ENCODE results near the gene TLCD3B. TPM values are rescaled to one million over a fixed set of nuclear protein-coding genes. Genes with fewer than 3 reads are reported as not detected.

TLCD3B gene
- polyA plus RNA-seq, 1 donor from 2014 or later = 18.9 TPM

GRCh38 chr16:30024451-30024850 lies 6.6 kb downstream of the TLCD3B start:
- Histone ChIP-seq H3K4me3 (ENCODE audit: low read length) (no peak overlapping the region), H2AFZ (ENCODE audit: low read depth, low read length) (no peak overlapping the region), H3K27ac (ENCODE audit: low read length) (no peak overlapping the region), H3K79me2 (replicated peaks; ENCODE audit: insufficient read depth, low read length) (no peaks in the 10 kb centered on the region), H4K20me1 (ENCODE audit: insufficient read depth) (no peaks in the 10 kb centered on the region), H3K4me2 (ENCODE audit: low read length) (no peak overlapping the region), H3K9me3 (ENCODE audit: low read length) (no peaks in the 10 kb centered on the region), H3K9me2 (ENCODE audit: insufficient read depth, low read length) (no peaks in the 10 kb centered on the region), H3K36me3 (ENCODE audit: insufficient read depth, low read length) (no peaks in the 10 kb centered on the region), H3K9ac (ENCODE audit: low read length) (no peak overlapping the region), H3F3A (ENCODE audit: insufficient read depth, low read length, poor library complexity, severe bottlenecking) (no peaks in the 10 kb centered on the region), H3K27me3 (ENCODE audit: insufficient read depth, low read depth, low read length) (no peaks in the 10 kb centered on the region)
- TF ChIP-seq, protein P1, sequence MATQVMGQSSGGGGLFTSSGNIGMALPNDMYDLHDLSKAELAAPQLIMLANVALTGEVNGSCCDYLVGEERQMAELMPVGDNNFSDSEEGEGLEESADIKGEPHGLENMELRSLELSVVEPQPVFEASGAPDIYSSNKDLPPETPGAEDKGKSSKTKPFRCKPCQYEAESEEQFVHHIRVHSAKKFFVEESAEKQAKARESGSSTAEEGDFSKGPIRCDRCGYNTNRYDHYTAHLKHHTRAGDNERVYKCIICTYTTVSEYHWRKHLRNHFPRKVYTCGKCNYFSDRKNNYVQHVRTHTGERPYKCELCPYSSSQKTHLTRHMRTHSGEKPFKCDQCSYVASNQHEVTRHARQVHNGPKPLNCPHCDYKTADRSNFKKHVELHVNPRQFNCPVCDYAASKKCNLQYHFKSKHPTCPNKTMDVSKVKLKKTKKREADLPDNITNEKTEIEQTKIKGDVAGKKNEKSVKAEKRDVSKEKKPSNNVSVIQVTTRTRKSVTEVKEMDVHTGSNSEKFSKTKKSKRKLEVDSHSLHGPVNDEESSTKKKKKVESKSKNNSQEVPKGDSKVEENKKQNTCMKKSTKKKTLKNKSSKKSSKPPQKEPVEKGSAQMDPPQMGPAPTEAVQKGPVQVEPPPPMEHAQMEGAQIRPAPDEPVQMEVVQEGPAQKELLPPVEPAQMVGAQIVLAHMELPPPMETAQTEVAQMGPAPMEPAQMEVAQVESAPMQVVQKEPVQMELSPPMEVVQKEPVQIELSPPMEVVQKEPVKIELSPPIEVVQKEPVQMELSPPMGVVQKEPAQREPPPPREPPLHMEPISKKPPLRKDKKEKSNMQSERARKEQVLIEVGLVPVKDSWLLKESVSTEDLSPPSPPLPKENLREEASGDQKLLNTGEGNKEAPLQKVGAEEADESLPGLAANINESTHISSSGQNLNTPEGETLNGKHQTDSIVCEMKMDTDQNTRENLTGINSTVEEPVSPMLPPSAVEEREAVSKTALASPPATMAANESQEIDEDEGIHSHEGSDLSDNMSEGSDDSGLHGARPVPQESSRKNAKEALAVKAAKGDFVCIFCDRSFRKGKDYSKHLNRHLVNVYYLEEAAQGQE (IDR thresholded peaks at IDR 0.05; ENCODE audit: borderline replicate concordance) = no peak
- no peak for TF ChIP-seq SMC3 (conservative IDR thresholded peaks at IDR 0.05; ENCODE audit: poor library complexity)
- no peak for TF ChIP-seq EP300 (conservative IDR thresholded peaks at IDR 0.05; ENCODE audit: poor library complexity, severe bottlenecking)
- no peak for TF ChIP-seq RAD21 (conservative IDR thresholded peaks at IDR 0.05)
- TF ChIP-seq POLR2AphosphoS5 (IDR thresholded peaks at IDR 0.05) = no peak
- no peak for TF ChIP-seq CTCF (IDR thresholded peaks at IDR 0.05; ENCODE audit: poor library complexity, severe bottlenecking)
- no peak for TF ChIP-seq TAF1 (IDR thresholded peaks at IDR 0.05; ENCODE audit: low read depth)
- TF ChIP-seq EZH2 (IDR thresholded peaks at IDR 0.05; ENCODE audit: borderline replicate concordance, insufficient read depth, low read length, poor library complexity, severe bottlenecking) = no peak
- no peak for TF ChIP-seq MXI1 (conservative IDR thresholded peaks at IDR 0.05; ENCODE audit: poor library complexity, severe bottlenecking)

- H3K36me3 ChIP-seq (ENCODE audit: insufficient read depth, low read length) = no peaks in the 10 kb centered on the region
Observed at GRCh38 chr16:30023586-30023985, 7.5 kb downstream of the TLCD3B start.

More at GRCh38 chr16:30023586-30023985, 7.5 kb downstream of the TLCD3B start:
- TF ChIP-seq POLR2AphosphoS5 (IDR thresholded peaks at IDR 0.05) (no peak), EP300 (conservative IDR thresholded peaks at IDR 0.05; ENCODE audit: poor library complexity, severe bottlenecking) (no peak), SMC3 (conservative IDR thresholded peaks at IDR 0.05; ENCODE audit: poor library complexity) (no peak), RAD21 (conservative IDR thresholded peaks at IDR 0.05) (no peak), MXI1 (conservative IDR thresholded peaks at IDR 0.05; ENCODE audit: poor library complexity, severe bottlenecking) (no peak), TAF1 (IDR thresholded peaks at IDR 0.05; ENCODE audit: low read depth) (no peak), CTCF (IDR thresholded peaks at IDR 0.05; ENCODE audit: poor library complexity, severe bottlenecking) (no peak), EZH2 (IDR thresholded peaks at IDR 0.05; ENCODE audit: borderline replicate concordance, insufficient read depth, low read length, poor library complexity, severe bottlenecking) (no peak)
- TF ChIP-seq, protein P1 (IDR thresholded peaks at IDR 0.05; ENCODE audit: borderline replicate concordance) = no peak
- no peaks in the 10 kb centered on the region for H3K9me2 ChIP-seq (ENCODE audit: insufficient read depth, low read length)
- no peaks in the 10 kb centered on the region for H3K79me2 ChIP-seq (replicated peaks; ENCODE audit: insufficient read depth, low read length)
- H3F3A ChIP-seq (ENCODE audit: insufficient read depth, low read length, poor library complexity, severe bottlenecking) = no peaks in the 10 kb centered on the region
- H4K20me1 ChIP-seq (ENCODE audit: insufficient read depth) = no peaks in the 10 kb centered on the region
- no peak overlapping the region for H3K27ac ChIP-seq (ENCODE audit: low read length)
- H3K9ac ChIP-seq (ENCODE audit: low read length) = no peak overlapping the region
- H3K4me3 ChIP-seq (ENCODE audit: low read length) = no peak overlapping the region
- no peak overlapping the region for H2AFZ ChIP-seq (ENCODE audit: low read depth, low read length)
- no peaks in the 10 kb centered on the region for H3K9me3 ChIP-seq (ENCODE audit: low read length)
- no peaks in the 10 kb centered on the region for H3K27me3 ChIP-seq (ENCODE audit: insufficient read depth, low read depth, low read length)
- H3K4me2 ChIP-seq (ENCODE audit: low read length) = no peak overlapping the region

Measured in neural cell (in vitro differentiated cells).